OCI-LY1 (cell line): ENCODE measurements around the gene PARD3B.

ENCODE experiments used
- H2AFZ ChIP-seq: fragments of 200-600 bp; sonication (generic), shearing (Covaris generic); 2 replicates; pipeline ENCODE4 v1.6.0; 2014; ENCODE audit warnings: antibody characterized with exemption, mild to moderate bottlenecking, low read length
- H3F3A ChIP-seq: fragments of 200-600 bp; sonication (generic), shearing (Covaris generic); 2 replicates; pipeline ENCODE4 v1.6.0; 2014; ENCODE audit warnings: mild to moderate bottlenecking, antibody characterized with exemption, low read length, moderate library complexity; ENCODE audit not compliant: insufficient read depth
- H3K27ac ChIP-seq: fragments of 200-600 bp; sonication (generic); 2 replicates; pipeline ENCODE4 v1.5.1; 2014; ENCODE audit warnings: low read length, mixed run types, mild to moderate bottlenecking, low read depth; ENCODE audit not compliant: poor library complexity, severe bottlenecking
- H3K27me3 ChIP-seq: fragments of 200-600 bp; sonication (generic); 2 replicates; pipeline ENCODE4 v1.6.0; 2014; ENCODE audit warnings: antibody characterized with exemption, mild to moderate bottlenecking, low read length, moderate library complexity; ENCODE audit not compliant: insufficient read depth
- H3K36me3 ChIP-seq: fragments of 200-600 bp; sonication (generic); 2 replicates; pipeline ENCODE4 v1.6.1; 2014; ENCODE audit warnings: mild to moderate bottlenecking, antibody characterized with exemption, low read length, moderate library complexity, mixed read lengths; ENCODE audit not compliant: insufficient read depth
- H3K4me1 ChIP-seq: fragments of 200-600 bp; sonication (generic); 2 replicates; pipeline ENCODE4 v1.5.1; 2014; ENCODE audit warnings: mild to moderate bottlenecking, low read length, moderate library complexity; ENCODE audit not compliant: insufficient read depth, severe bottlenecking
- H3K4me2 ChIP-seq: fragments of 200-600 bp; sonication (generic), shearing (Covaris generic); 2 replicates; pipeline ENCODE4 v1.6.1; 2014; ENCODE audit warnings: low read length
- H3K4me3 ChIP-seq: fragments of 200-600 bp; sonication (generic); 2 replicates; pipeline ENCODE4 v1.5.1; 2014; ENCODE audit warnings: low read length, low read depth, mild to moderate bottlenecking, mixed read lengths; ENCODE audit not compliant: poor library complexity, severe bottlenecking
- H3K79me2 ChIP-seq: fragments of 200-600 bp; shearing (Covaris generic); 2 replicates; pipeline ENCODE4 v1.6.1; 2016; ENCODE audit warnings: mixed run types, low read length, mixed read lengths; ENCODE audit not compliant: insufficient read depth
- H3K9ac ChIP-seq: fragments of 200-600 bp; sonication (generic), shearing (Covaris generic); 2 replicates; pipeline ENCODE4 v1.6.1; 2014; ENCODE audit warnings: mild to moderate bottlenecking, low read length, mixed read lengths
- H3K9me2 ChIP-seq: fragments of 200-600 bp; sonication (generic), shearing (Covaris generic); 2 replicates; pipeline ENCODE4 v1.6.1; 2014; ENCODE audit warnings: low read depth, mild to moderate bottlenecking, low read length, mixed read lengths
- H3K9me3 ChIP-seq: fragments of 200-600 bp; shearing (Covaris generic); 2 replicates; pipeline ENCODE4 v1.6.1; 2014; ENCODE audit warnings: low read length, mixed read lengths
- H4K20me1 ChIP-seq: fragments of 200-600 bp; sonication (generic), shearing (Covaris generic); 2 replicates; pipeline ENCODE4 v1.6.0; 2016; ENCODE audit warnings: mild to moderate bottlenecking, low read length; ENCODE audit not compliant: insufficient read depth
- EZH2 ChIP-seq: fragments of 200-600 bp; sonication (generic), shearing (Covaris generic); IDR thresholded peaks from 2 replicates; pipeline ENCODE4 v1.8.0; 2017; ENCODE audit warnings: borderline replicate concordance, mixed run types, mild to moderate bottlenecking, antibody characterized with exemption, low read length, moderate library complexity, mixed read lengths
- TF ChIP-seq, protein P1 (sequence below): fragments of 200-600 bp; sonication (generic), shearing (Covaris generic); IDR thresholded peaks from 2 replicates; pipeline ENCODE4 v1.5.1; 2017; ENCODE audit warnings: mild to moderate bottlenecking, antibody characterized with exemption, low read length, moderate library complexity, mixed read lengths

The PARD3B gene

DNA sequence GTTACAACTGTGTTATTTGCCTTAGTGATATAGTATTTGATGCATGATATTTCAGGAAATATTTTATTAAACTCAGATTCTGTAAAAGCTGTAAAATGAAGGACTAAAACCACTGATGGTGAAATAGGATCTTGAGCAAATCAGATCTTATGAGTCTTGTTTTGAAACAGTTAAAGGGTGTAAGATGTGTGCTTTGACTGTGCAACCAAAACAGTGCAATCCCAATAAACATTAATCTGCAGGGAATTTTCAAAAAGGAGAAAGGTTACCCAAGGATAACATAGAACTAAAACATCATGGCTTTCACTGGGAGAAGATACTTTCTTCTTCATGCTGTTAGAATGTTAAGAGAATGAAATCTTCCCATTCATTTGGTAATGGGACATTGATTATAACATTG is 378.7 kb downstream of the PARD3B start:
- H3K9me2 ChIP-seq, result no peaks in the 10 kb centered on the region
- H3K79me2 ChIP-seq, result no peaks in the 10 kb centered on the region
- no peaks in the 10 kb centered on the region for H3K36me3 ChIP-seq
- H2AFZ ChIP-seq, result no peak overlapping the region
- TF ChIP-seq, protein P1, sequence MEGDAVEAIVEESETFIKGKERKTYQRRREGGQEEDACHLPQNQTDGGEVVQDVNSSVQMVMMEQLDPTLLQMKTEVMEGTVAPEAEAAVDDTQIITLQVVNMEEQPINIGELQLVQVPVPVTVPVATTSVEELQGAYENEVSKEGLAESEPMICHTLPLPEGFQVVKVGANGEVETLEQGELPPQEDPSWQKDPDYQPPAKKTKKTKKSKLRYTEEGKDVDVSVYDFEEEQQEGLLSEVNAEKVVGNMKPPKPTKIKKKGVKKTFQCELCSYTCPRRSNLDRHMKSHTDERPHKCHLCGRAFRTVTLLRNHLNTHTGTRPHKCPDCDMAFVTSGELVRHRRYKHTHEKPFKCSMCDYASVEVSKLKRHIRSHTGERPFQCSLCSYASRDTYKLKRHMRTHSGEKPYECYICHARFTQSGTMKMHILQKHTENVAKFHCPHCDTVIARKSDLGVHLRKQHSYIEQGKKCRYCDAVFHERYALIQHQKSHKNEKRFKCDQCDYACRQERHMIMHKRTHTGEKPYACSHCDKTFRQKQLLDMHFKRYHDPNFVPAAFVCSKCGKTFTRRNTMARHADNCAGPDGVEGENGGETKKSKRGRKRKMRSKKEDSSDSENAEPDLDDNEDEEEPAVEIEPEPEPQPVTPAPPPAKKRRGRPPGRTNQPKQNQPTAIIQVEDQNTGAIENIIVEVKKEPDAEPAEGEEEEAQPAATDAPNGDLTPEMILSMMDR, result no peak
- no peak for TF ChIP-seq EZH2
- H3F3A ChIP-seq, result no peaks in the 10 kb centered on the region
- no peak overlapping the region for H3K27ac ChIP-seq
- no peaks in the 10 kb centered on the region for H3K4me1 ChIP-seq
- H3K9me3 ChIP-seq, result no peaks in the 10 kb centered on the region
- H3K4me3 ChIP-seq, result no peak overlapping the region
- H3K9ac ChIP-seq, result no peak overlapping the region
- H4K20me1 ChIP-seq, result no peaks in the 10 kb centered on the region
- no peaks in the 10 kb centered on the region for H3K27me3 ChIP-seq
- no peak overlapping the region for H3K4me2 ChIP-seq

DNA sequence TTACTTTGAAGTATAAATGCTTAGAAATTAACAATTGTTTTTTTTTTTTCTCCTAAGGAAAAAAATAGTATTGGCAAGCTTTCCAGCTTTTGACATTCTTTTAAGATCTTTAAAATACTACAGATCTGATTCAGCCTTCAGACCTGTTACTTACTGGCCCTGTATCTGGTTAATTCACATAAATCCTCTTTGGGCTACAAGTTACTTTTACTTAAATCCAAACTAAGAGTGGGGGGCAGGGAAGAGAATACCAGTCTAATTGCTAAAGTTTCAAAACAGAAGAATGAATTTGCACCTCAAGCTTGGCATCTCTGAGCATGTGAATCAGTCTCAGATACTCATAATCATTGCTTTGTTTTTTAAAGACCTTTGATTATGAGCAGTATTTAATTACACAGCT is 386.3 kb downstream of the PARD3B start:
- H4K20me1 ChIP-seq, result no peaks in the 10 kb centered on the region
- H3K9me2 ChIP-seq, result no peaks in the 10 kb centered on the region
- no peaks in the 10 kb centered on the region for H3K27me3 ChIP-seq
- no peaks in the 10 kb centered on the region for H3K9me3 ChIP-seq
- H3F3A ChIP-seq, result no peaks in the 10 kb centered on the region
- H3K79me2 ChIP-seq, result no peaks in the 10 kb centered on the region
- H3K4me1 ChIP-seq, result no peaks in the 10 kb centered on the region
- H3K36me3 ChIP-seq, result no peaks in the 10 kb centered on the region
- H3K9ac ChIP-seq, result no peak overlapping the region
- H2AFZ ChIP-seq, result no peak overlapping the region
- no peak overlapping the region for H3K4me2 ChIP-seq
- H3K27ac ChIP-seq, result no peak overlapping the region
- H3K4me3 ChIP-seq, result no peak overlapping the region
- TF ChIP-seq, protein P1, result no peak
- TF ChIP-seq EZH2, result no peak

DNA sequence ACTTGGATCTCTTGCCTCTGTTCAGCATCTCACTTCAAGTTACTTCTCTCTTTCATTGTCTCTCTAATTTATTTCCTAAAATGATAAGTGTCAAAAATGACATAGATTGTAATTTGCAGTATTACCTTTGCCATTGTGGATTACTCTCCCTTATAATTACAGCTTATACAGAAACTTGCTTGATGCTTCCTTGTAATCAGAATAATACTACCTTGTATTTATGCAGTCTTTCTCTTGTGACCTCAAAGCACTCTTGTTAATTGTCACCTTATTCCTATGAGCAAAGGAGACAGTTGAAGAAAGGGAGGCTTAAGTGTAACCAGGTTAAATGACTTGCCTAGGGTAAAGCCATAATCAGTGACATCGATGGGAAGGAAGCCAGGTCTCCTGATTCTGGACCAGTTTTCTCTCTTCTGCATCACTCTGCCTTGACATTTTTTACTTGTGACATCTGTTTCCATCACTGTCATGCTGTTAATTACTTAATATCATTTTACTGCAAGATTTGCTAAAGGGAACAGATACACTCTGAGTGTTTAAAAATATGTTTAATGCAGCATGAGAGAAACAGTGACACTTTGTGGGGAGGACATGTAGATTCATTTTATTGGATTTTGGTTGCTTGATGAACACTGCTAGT is 388.6 kb downstream of the PARD3B start:
- Histone ChIP-seq H4K20me1 (no peaks in the 10 kb centered on the region), H3F3A (no peaks in the 10 kb centered on the region), H3K9me2 (no peaks in the 10 kb centered on the region), H3K4me2 (no peak overlapping the region), H3K27ac (no peak overlapping the region), H3K36me3 (no peaks in the 10 kb centered on the region), H3K27me3 (no peaks in the 10 kb centered on the region), H3K9me3 (no peaks in the 10 kb centered on the region), H3K9ac (no peak overlapping the region), H3K4me3 (no peak overlapping the region), H2AFZ (no peak overlapping the region), H3K79me2 (no peaks in the 10 kb centered on the region), H3K4me1 (no peaks in the 10 kb centered on the region)
- TF ChIP-seq EZH2, result no peak
- TF ChIP-seq, protein P1, result no peak
